NCI-H1105 treated with DMSO at 0.1 percent for 48 hours (cell line): ENCODE measurements around the gene SUCO.

Experiments
- DNase-seq: peaks from one replicate; lab custom pipeline; 2025; lab: John Stamatoyannopoulos, UW

Gene SUCO

GRCh38 chr1:172647987-172648386 is 115.0 kb downstream of the SUCO start:
- no peak for DNase-seq

GRCh38 chr1:172650474-172651193 is 117.7 kb downstream of the SUCO start:
- DNase-seq: no peak

- DNase-seq: no peak
Observed at GRCh38 chr1:172653015-172653709, 120.2 kb downstream of the SUCO start.

- no peak for DNase-seq
Observed at GRCh38 chr1:172654535-172654934, 121.6 kb downstream of the SUCO start.

GRCh38 chr1:172656576-172656975 is 123.6 kb downstream of the SUCO start:
- no peak for DNase-seq

GRCh38 chr1:172657586-172657985 is 124.6 kb downstream of the SUCO start:
- DNase-seq: no peak

GRCh38 chr1:172658871-172659453 is 126.0 kb downstream of the SUCO start, which contains the start of gene FASLG:
TSS of gene FASLG (plus strand) at chr1:172659103. CDS start at chr1:172659202, 99 bp downstream.
- DNase-seq: no peak

- DNase-seq: no peak
Observed at GRCh38 chr1:172661107-172661506, 128.2 kb downstream of the SUCO start.
